Spleen (tissue), 11 donors: ENCODE data around the gene ST3GAL3. TPM values are rescaled to one million over a fixed set of nuclear protein-coding genes. Genes with fewer than 3 reads are reported as not detected.

Experiments
- DNase-seq: peaks from one replicate; pipeline ENCODE4 v3.0.0-alpha.2; 2020
- H3K27ac ChIP-seq, 8 donors: fragments of 200-600 bp; sonication (generic) in 7 of 8; 1 replicate in 4 of 8; 2 replicates in 4 of 8; pipeline versions ENCODE4 v1.5.0 to v1.8.0; 2016 to 2021; ENCODE audit warnings: inconsistent platforms in 4 of 8, mild to moderate bottlenecking in 4 of 8, moderate library complexity in 1 of 8
- H3K27me3 ChIP-seq, 7 donors: fragments of 200-600 bp; sonication (generic) in 6 of 7; replicated peaks in 1 of 7; 1 replicate in 4 of 7; 2 replicates in 3 of 7; pipeline versions ENCODE4 v1.5.0 to v1.8.0; 2016 to 2021; ENCODE audit warnings: inconsistent platforms in 3 of 7, mild to moderate bottlenecking in 1 of 7
- H3K36me3 ChIP-seq, 6 donors: fragments of 200-600 bp; sonication (generic) in 5 of 6; 1 replicate in 4 of 6; 2 replicates in 2 of 6; pipeline versions ENCODE4 v1.5.0 to v1.8.0; 2016 to 2021; ENCODE audit warnings: inconsistent platforms in 2 of 6
- H3K4me1 ChIP-seq, 6 donors: fragments of 200-600 bp; sonication (generic) in 5 of 6; 1 replicate in 3 of 6; 2 replicates in 3 of 6; pipeline versions ENCODE4 v1.5.0 to v1.8.0; 2016 to 2021; ENCODE audit warnings: inconsistent platforms in 3 of 6
- H3K4me3 ChIP-seq, 8 donors: fragments of 200-600 bp; sonication (generic) in 7 of 8; 1 replicate in 4 of 8; 2 replicates in 4 of 8; pipeline versions ENCODE4 v1.5.0 to v1.8.0; 2016 to 2021; ENCODE audit warnings: inconsistent platforms in 4 of 8, mild to moderate bottlenecking in 4 of 8, moderate library complexity in 2 of 8
- H3K9me3 ChIP-seq, 8 donors: fragments of 200-600 bp; sonication (generic) in 7 of 8; 1 replicate in 4 of 8; 2 replicates in 4 of 8; pipeline versions ENCODE4 v1.5.0 to v1.8.0; 2016 to 2021; ENCODE audit warnings: inconsistent platforms in 4 of 8
- CTCF ChIP-seq, 11 experiments: fragments of 200-600 bp in 7 of 11; fragments of 450-650 bp in 4 of 11; sonication (generic) in 4 of 11; IDR thresholded peaks in 8 of 11; conservative IDR thresholded peaks in 3 of 11; 1 replicate in 7 of 11; 2 replicates in 4 of 11; pipeline versions ENCODE4 v1.4.0 to v1.8.0; 2016 to 2021; ENCODE audit warnings: antibody characterized with exemption in 11 of 11, inconsistent platforms in 4 of 11, mild to moderate bottlenecking in 1 of 11
- POLR2A ChIP-seq, 3 donors: fragments of 450-650 bp; IDR thresholded peaks; one replicate each; pipeline ENCODE4 v1.5.1; 2017; ENCODE audit warnings: antibody characterized with exemption in 3 of 3, mild to moderate bottlenecking in 1 of 3
- POLR2AphosphoS5 ChIP-seq, 3 donors: sonication (generic); formaldehyde crosslinking; IDR thresholded peaks; one replicate each; pipeline ENCODE4 v1.5.1; 2017; ENCODE audit warnings: antibody characterized with exemption in 3 of 3
- WGBS, 5 donors: extraction: QIAGEN DNeasy Blood & Tissue Kit in 3 of 5; methylation state at CpG; one replicate each; pipeline versions ENCODE4 v1.1.5 to v1.1.7; 2013 to 2018; 5-methylcytosine and 5-hydroxymethylcytosine counted together
- intact Hi-C: fragments of 100-400 bp; cut with DNase I; formaldehyde crosslinking; loops from one replicate; pipeline ENCODE4 v1.15.0; 2023; ENCODE audit warnings: low total_unique reads
- polyA plus RNA-seq, 3 donors: library from polyadenylated mRNA; stranded (reverse); fragments of 200-250 nt; gene quantifications; one replicate each; pipeline ENCODE4 v1.2.1, GENCODE V29; 2013
- total RNA-seq, 7 donors: library from RNA; depleted of rRNA in 3 of 7; stranded (reverse); fragments of >200 nt in 3 of 7; fragmentation: NEBNext Ultra II Directional in 4 of 7; extraction: Animal tissue kit (Norgen Biotek cat#: 25700) in 4 of 7; gene quantifications; one replicate each; pipeline versions ENCODE4 v1.1.0 to v1.2.1, GENCODE V29; 2016 to 2021
- donor health status: healthy with polysubstance abuse.
- donor health status: DM: no; HTN: no; CAD: no; lungs with moderate emphysema.
- donor health status: DM: no; HTN: no; CAD: no.
- donor health status: Bipolar disorder and iron deficiency.
- donor health status: healthy.
- donor health status: DM: no; HTN: no; CAD: no.
- donor health status: DM: yes; HTN: yes; CAD: no.

ST3GAL3 gene
- total and polyA plus RNA-seq, 10 donors, result 6.4 to 34.3 (median 21.0) TPM

- Histone ChIP-seq H3K4me1 (peaks cover 0 to 23% (median 2%) of the 10 kb centered on the region in 6 donors), H3K27me3 (no peaks in the 10 kb centered on the region), H3K36me3 (peaks cover 0 to 29% (median 0%) of the 10 kb centered on the region in 6 donors), H3K9me3 (no peaks in the 10 kb centered on the region), H3K4me3 (no peak overlapping the region), H3K27ac (no peak overlapping the region)
- TF ChIP-seq POLR2A (IDR thresholded peaks at IDR 0.05), result no peak
- no peak for TF ChIP-seq POLR2AphosphoS5 (IDR thresholded peaks at IDR 0.05)
- no peak for TF ChIP-seq CTCF (IDR thresholded peaks at IDR 0.05 in 8 of 11, conservative IDR thresholded peaks at IDR 0.05 in 3 of 11)
- WGBS, 5 donors, result 73 to 83% (median 78%) methylated on average over 3 of the region's 3 CpGs
- DNase-seq, result no peak
- intact Hi-C loops, result no loop called here
Measured at GRCh38 chr1:43861337-43861736, 154.0 kb downstream of the ST3GAL3 start.

- Histone ChIP-seq H3K9me3 (no peaks in the 10 kb centered on the region), H3K4me1 (peaks cover 0 to 23% (median 2%) of the 10 kb centered on the region in 6 donors), H3K36me3 (peaks cover 0 to 29% (median 0%) of the 10 kb centered on the region in 6 donors), H3K27ac (no peak overlapping the region), H3K27me3 (no peaks in the 10 kb centered on the region), H3K4me3 (no peak overlapping the region)
- no peak for TF ChIP-seq POLR2AphosphoS5 (IDR thresholded peaks at IDR 0.05)
- no peak for TF ChIP-seq POLR2A (IDR thresholded peaks at IDR 0.05)
- TF ChIP-seq CTCF (IDR thresholded peaks at IDR 0.05 in 8 of 11, conservative IDR thresholded peaks at IDR 0.05 in 3 of 11), result no peak
- WGBS, 5 donors, result 95 to 96% (median 95%) methylated on average over 7 of the region's 7 CpGs
- intact Hi-C loops, result no loop called here
- DNase-seq, result no peak
Measured at GRCh38 chr1:43861988-43862735, 154.8 kb downstream of the ST3GAL3 start.

GRCh38 chr1:43864111-43865045, 157.0 kb downstream of the ST3GAL3 start:
- Histone ChIP-seq H3K27me3 (no peaks in the 10 kb centered on the region), H3K4me3 (no peak overlapping the region), H3K36me3 (peaks cover 0 to 13% (median 0%) of the 10 kb centered on the region in 6 donors), H3K27ac (no peak overlapping the region), H3K4me1 (peaks cover 0 to 26% (median 4%) of the 10 kb centered on the region in 6 donors), H3K9me3 (no peaks in the 10 kb centered on the region)
- WGBS, 5 donors, result 83 to 93% (median 90%) methylated on average over 7 of the region's 7 CpGs
- no peak for DNase-seq
- intact Hi-C loops, result no loop called here
- TF ChIP-seq POLR2A (IDR thresholded peaks at IDR 0.05) (no peak), CTCF (IDR thresholded peaks at IDR 0.05 in 8 of 11, conservative IDR thresholded peaks at IDR 0.05 in 3 of 11) (no peak), POLR2AphosphoS5 (IDR thresholded peaks at IDR 0.05) (no peak)

- no peaks in the 10 kb centered on the region for H3K9me3 ChIP-seq
- no peaks in the 10 kb centered on the region for H3K27me3 ChIP-seq
- H3K36me3 ChIP-seq, result no peaks in the 10 kb centered on the region
- no peak for DNase-seq
- no peak for TF ChIP-seq CTCF (IDR thresholded peaks at IDR 0.05 in 8 of 11, conservative IDR thresholded peaks at IDR 0.05 in 3 of 11)
- no peak for TF ChIP-seq POLR2AphosphoS5 (IDR thresholded peaks at IDR 0.05)
- no peak for TF ChIP-seq POLR2A (IDR thresholded peaks at IDR 0.05)
- H3K4me1 ChIP-seq, result peaks cover 0 to 20% (median 4%) of the 10 kb centered on the region in 6 donors
- H3K27ac ChIP-seq, result no peak overlapping the region
- no peak overlapping the region for H3K4me3 ChIP-seq
- intact Hi-C loops, result no loop called here
- WGBS, 5 donors, result 71 to 94% (median 89%) methylated on average over 2 of the region's 2 CpGs
Measured at GRCh38 chr1:43866201-43866600, 158.9 kb downstream of the ST3GAL3 start.
